HFFc6 (cell line): Measurements from ENCODE around the gene TCERG1L. TPM values are rescaled to one million over a fixed set of nuclear protein-coding genes. Genes with fewer than 3 reads are reported as not detected.

Experiments used
- DNase-seq: peaks from one replicate; pipeline ENCODE4 v3.0.0-alpha.2; 2018
- H3K27ac Mint-ChIP-seq: 2 replicates; pipeline ENCODE4 v1.8.0; 2020; ENCODE audit warnings: mild to moderate bottlenecking, mixed read lengths
- H3K27me3 Mint-ChIP-seq: 2 replicates; pipeline ENCODE4 v1.8.0; 2021; ENCODE audit warnings: mild to moderate bottlenecking, moderate library complexity, mixed read lengths; ENCODE audit not compliant: insufficient read depth
- H3K36me3 Mint-ChIP-seq: 2 replicates; pipeline ENCODE4 v1.8.0; 2021; ENCODE audit warnings: low read depth, mixed read lengths
- H3K4me1 Mint-ChIP-seq: 2 replicates; pipeline ENCODE4 v1.8.0; 2020; ENCODE audit warnings: low read depth, mixed read lengths
- H3K4me3 Mint-ChIP-seq: 2 replicates; pipeline ENCODE4 v1.8.0; 2020; ENCODE audit warnings: mild to moderate bottlenecking, moderate library complexity, mixed read lengths
- H3K9me3 Mint-ChIP-seq: 2 replicates; pipeline ENCODE4 v1.8.0; 2020; ENCODE audit warnings: mild to moderate bottlenecking, mixed read lengths
- total RNA-seq, 6 experiments: library from RNA; stranded (reverse); fragmentation: NEBNext Ultra II Directional; extraction: Animal tissue kit (Norgen Biotek cat#: 25700); gene quantifications; 2 replicates in 1 of 6; 3 replicates in 5 of 6; pipeline ENCODE4 v1.2.3, GENCODE V29; 2021
- TF ChIP-seq, protein P1 (sequence below): fragments of 200-600 bp; sonication (generic); IDR thresholded peaks from 2 replicates; pipeline ENCODE4 v1.5.0; 2021; ENCODE audit warnings: antibody characterized with exemption, mild to moderate bottlenecking

TCERG1L gene
- total RNA-seq, 6 experiments from 2014 or later = 0.09 TPM; not detected in 5

DNA sequence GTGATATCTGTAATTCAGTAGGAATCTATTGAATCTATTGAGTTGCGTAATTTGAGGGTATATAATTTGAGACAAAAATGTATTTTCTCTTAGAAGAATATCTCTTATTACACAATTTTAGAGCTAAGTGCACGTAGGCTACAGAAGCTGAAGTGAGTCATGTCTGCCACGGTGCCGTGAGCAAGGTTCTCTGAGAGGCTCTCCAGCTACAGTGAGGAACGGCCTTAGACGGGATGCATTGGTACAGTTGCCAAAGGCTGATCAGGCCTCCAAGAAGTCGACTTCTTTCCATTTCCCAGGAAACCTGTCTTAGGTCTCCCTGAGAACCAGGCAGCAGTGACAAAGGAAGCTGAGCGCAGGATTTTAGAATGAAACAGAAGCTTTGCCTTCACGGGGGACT is 28.6 kb downstream of the TCERG1L start:
- Mint-ChIP-seq H3K4me1 (no peaks in the 10 kb centered on the region), H3K27me3 (peaks cover 2% of the 10 kb centered on the region; the same call in 1 of the 2 replicates), H3K27ac (no peak overlapping the region), H3K4me3 (no peak overlapping the region), H3K9me3 (peaks cover 67% of the 10 kb centered on the region), H3K36me3 (0 out of 2 replicates have a peak, but pooled peaks cover 8% of the 10 kb centered on the region)
- DNase-seq = no peak
- TF ChIP-seq, protein P1, sequence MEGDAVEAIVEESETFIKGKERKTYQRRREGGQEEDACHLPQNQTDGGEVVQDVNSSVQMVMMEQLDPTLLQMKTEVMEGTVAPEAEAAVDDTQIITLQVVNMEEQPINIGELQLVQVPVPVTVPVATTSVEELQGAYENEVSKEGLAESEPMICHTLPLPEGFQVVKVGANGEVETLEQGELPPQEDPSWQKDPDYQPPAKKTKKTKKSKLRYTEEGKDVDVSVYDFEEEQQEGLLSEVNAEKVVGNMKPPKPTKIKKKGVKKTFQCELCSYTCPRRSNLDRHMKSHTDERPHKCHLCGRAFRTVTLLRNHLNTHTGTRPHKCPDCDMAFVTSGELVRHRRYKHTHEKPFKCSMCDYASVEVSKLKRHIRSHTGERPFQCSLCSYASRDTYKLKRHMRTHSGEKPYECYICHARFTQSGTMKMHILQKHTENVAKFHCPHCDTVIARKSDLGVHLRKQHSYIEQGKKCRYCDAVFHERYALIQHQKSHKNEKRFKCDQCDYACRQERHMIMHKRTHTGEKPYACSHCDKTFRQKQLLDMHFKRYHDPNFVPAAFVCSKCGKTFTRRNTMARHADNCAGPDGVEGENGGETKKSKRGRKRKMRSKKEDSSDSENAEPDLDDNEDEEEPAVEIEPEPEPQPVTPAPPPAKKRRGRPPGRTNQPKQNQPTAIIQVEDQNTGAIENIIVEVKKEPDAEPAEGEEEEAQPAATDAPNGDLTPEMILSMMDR = no peak

DNA sequence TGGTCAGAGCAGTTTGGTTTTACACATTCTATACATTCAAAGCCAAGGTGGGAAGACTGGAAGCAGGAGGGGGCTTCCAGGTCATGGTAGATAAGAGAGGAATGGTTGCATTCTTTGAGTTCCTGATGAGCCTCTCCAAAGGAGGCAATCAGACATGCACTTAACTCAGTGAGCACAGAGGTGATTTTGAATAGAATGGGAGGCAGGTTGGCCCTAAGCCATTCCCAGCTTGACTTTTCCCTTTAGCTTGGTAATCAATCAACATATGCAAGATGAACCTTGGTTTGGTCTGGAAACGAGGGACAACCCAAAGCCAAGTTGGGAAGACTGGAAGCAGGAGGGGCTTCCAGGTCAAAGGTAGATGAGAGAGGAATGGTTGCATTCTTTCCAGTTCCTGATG is 31.4 kb downstream of the TCERG1L start:
- no peak for DNase-seq
- Mint-ChIP-seq H3K9me3 (peaks cover 70% of the 10 kb centered on the region), H3K4me1 (no peaks in the 10 kb centered on the region), H3K27me3 (peaks cover under 1% of the 10 kb centered on the region; the same call in 1 of the 2 replicates), H3K27ac (no peak overlapping the region), H3K36me3 (0 out of 2 replicates have a peak, but pooled peaks cover 8% of the 10 kb centered on the region), H3K4me3 (no peak overlapping the region)
- TF ChIP-seq, protein P1 = no peak

DNA sequence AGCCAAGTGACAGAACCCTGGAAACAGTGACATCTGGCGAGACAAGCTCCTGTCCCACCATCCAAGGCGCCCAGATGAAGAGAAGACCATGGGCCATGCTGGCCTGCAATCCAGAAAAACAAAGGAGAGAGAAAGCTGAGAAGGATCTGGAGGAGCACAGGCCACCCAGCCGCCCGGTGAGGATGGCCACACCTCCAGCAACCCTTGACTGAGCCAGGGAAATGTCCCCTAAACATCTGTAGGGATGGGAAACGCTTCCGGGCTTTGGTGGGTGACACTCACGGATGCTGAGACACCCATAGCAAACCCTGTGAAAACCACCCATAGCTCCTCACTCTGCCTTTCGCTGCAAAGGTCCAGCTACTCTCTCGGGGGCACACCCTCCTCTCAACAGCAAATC is 32.0 kb downstream of the TCERG1L start:
- DNase-seq = no peak
- Mint-ChIP-seq H3K36me3 (0 out of 2 replicates have a peak, but pooled peaks cover 8% of the 10 kb centered on the region), H3K27ac (no peak overlapping the region), H3K27me3 (no peaks in the 10 kb centered on the region), H3K4me3 (no peak overlapping the region), H3K4me1 (no peaks in the 10 kb centered on the region), H3K9me3 (peaks cover 72% of the 10 kb centered on the region)
- TF ChIP-seq, protein P1 = no peak

DNA sequence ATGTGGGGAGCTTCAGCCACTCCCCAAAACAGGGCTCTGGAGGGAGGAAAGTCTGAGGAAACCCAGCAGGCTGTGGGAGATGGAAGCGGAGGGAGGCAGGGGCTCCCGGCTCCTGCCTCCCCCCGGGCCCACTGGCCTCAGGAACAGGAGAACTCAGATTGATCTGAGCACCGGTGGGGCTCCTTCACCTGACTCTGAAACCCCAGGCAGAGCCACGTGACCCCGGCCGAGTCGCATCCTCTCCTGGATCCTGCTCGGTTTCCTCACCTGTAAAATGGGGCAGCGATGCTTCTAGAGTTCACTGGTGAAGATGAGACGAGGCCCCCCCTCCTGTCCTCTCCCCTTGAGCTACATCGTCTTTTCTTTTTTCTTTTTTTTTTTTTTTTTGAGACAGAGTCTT is 33.6 kb downstream of the TCERG1L start:
- Mint-ChIP-seq H3K4me3 (no peak overlapping the region), H3K36me3 (0 out of 2 replicates have a peak, but pooled peaks cover 8% of the 10 kb centered on the region), H3K27ac (no peak overlapping the region), H3K27me3 (no peaks in the 10 kb centered on the region), H3K9me3 (peaks cover 75% of the 10 kb centered on the region), H3K4me1 (no peaks in the 10 kb centered on the region)
- DNase-seq = no peak
- TF ChIP-seq, protein P1 = no peak

DNA sequence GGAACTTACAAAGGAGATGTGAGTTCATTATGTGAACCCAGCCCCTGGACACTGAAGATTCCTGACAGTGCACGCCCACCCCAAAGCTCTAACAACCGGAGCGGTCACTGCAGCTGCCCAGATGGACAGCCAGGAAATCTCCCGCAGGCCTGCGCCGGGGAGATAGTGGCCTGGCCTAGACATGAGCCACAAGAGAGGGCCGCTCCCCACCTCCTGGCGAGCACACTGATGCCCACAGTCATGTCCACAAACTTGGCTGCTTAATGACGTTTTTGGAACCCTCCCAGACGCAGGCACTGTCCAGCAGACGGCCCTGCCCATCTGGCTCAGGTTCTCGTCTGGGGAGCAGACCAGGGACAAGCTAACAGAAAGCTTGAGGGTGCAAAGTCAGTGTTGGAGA is 34.2 kb downstream of the TCERG1L start:
- DNase-seq = no peak
- Mint-ChIP-seq H3K4me3 (no peak overlapping the region), H3K9me3 (peaks cover 72% of the 10 kb centered on the region), H3K27ac (no peak overlapping the region), H3K27me3 (no peaks in the 10 kb centered on the region), H3K36me3 (0 out of 2 replicates have a peak, but pooled peaks cover 8% of the 10 kb centered on the region), H3K4me1 (no peaks in the 10 kb centered on the region)
- TF ChIP-seq, protein P1 = no peak

DNA sequence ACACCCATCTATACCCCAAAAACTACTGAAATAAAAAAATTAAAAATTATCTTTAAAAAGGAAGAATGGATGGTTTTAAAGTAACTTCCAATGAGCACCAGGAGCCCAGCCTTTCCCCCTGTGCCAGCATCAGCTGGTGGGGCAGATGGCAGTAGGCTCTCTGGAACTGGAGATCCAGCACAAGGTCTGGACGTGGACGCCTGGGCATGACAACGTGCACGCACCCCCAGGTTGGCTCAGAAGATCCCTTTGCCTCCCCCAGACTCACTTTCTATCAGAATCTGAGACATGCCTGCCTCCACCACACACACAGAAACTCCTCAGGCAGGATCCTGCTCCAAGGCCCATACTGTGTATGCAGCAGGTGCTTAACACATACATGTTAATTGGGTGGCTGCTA is 35.8 kb downstream of the TCERG1L start:
- peaks cover 72% of the 10 kb centered on the region for H3K9me3 Mint-ChIP-seq
- H3K4me1 Mint-ChIP-seq = no peaks in the 10 kb centered on the region
- H3K27me3 Mint-ChIP-seq = no peaks in the 10 kb centered on the region
- H3K27ac Mint-ChIP-seq = no peak overlapping the region
- H3K36me3 Mint-ChIP-seq = 0 out of 2 replicates have a peak, but pooled peaks cover 8% of the 10 kb centered on the region
- TF ChIP-seq, protein P1 = no peak
- DNase-seq = no peak
- no peak overlapping the region for H3K4me3 Mint-ChIP-seq
